Measurements from ENCODE around the gene BSX.

The BSX gene

GRCh38 chr11:122984186-122985011 is 2.8 kb upstream of the BSX start:
- no peaks in the 10 kb centered on the region for H3K36me3 ChIP-seq (ENCODE audit: control insufficient read depth in 1 of 2, insufficient read depth in 2 of 2, low read length in 2 of 2)
- H3K9ac ChIP-seq (ENCODE audit: low read depth in 1 of 2, low read length in 2 of 2) = no peak overlapping the region
- peaks cover 55 to 75% of the 10 kb centered on the region in 2 donors for H3K27me3 ChIP-seq (ENCODE audit: control insufficient read depth in 1 of 2, insufficient read depth in 2 of 2, low read length in 2 of 2)

GRCh38 chr11:122983438-122984185 is 2.0 kb upstream of the BSX start:
- peaks cover 0 to 5% of the 10 kb centered on the region in 2 donors for H3K4me1 ChIP-seq (ENCODE audit: control insufficient read depth in 1 of 2, insufficient read depth in 2 of 2, low read length in 2 of 2)
- H3K9ac ChIP-seq (ENCODE audit: low read depth in 1 of 2, low read length in 2 of 2) = no peak overlapping the region
- H3K27ac ChIP-seq (ENCODE audit: low read depth, low read length) = no peak overlapping the region
- no peaks in the 10 kb centered on the region for H3K36me3 ChIP-seq (ENCODE audit: control insufficient read depth in 1 of 2, insufficient read depth in 2 of 2, low read length in 2 of 2)
- H3K27me3 ChIP-seq (ENCODE audit: control insufficient read depth in 1 of 2, insufficient read depth in 2 of 2, low read length in 2 of 2) = peaks cover 60 to 81% of the 10 kb centered on the region in 2 donors
- H3K4me3 ChIP-seq (ENCODE audit: low read depth in 1 of 2, low read length in 2 of 2) = peak overlapping the region; percentile 55 to 64
- H3K9me3 ChIP-seq (ENCODE audit: control insufficient read depth in 1 of 2, low read length in 2 of 2) = no peaks in the 10 kb centered on the region

More at GRCh38 chr11:122984186-122985011, 2.8 kb upstream of the BSX start:
- no peak overlapping the region for H3K27ac ChIP-seq (ENCODE audit: low read depth, low read length)
- H3K4me3 ChIP-seq (ENCODE audit: low read depth in 1 of 2, low read length in 2 of 2) = peak overlapping the region; percentile 55 to 64
- H3K4me1 ChIP-seq (ENCODE audit: control insufficient read depth in 1 of 2, insufficient read depth in 2 of 2, low read length in 2 of 2) = peaks cover 0 to 5% of the 10 kb centered on the region in 2 donors
- H3K9me3 ChIP-seq (ENCODE audit: control insufficient read depth in 1 of 2, low read length in 2 of 2) = no peaks in the 10 kb centered on the region

GRCh38 chr11:122979815-122980595 is 1.6 kb downstream of the BSX start:
- Histone ChIP-seq H3K9ac (ENCODE audit: low read depth in 1 of 2, low read length in 2 of 2) (no peak overlapping the region), H3K27me3 (ENCODE audit: control insufficient read depth in 1 of 2, insufficient read depth in 2 of 2, low read length in 2 of 2) (peaks cover 84 to 96% of the 10 kb centered on the region in 2 donors), H3K4me3 (ENCODE audit: low read depth in 1 of 2, low read length in 2 of 2) (no peak overlapping the region), H3K27ac (ENCODE audit: low read depth, low read length) (no peak overlapping the region), H3K4me1 (ENCODE audit: control insufficient read depth in 1 of 2, insufficient read depth in 2 of 2, low read length in 2 of 2) (peaks cover 0 to 5% of the 10 kb centered on the region in 2 donors), H3K9me3 (ENCODE audit: control insufficient read depth in 1 of 2, low read length in 2 of 2) (no peaks in the 10 kb centered on the region), H3K36me3 (ENCODE audit: control insufficient read depth in 1 of 2, insufficient read depth in 2 of 2, low read length in 2 of 2) (no peaks in the 10 kb centered on the region)

GRCh38 chr11:122979103-122979814 is 2.4 kb downstream of the BSX start:
- peaks cover 0 to 5% of the 10 kb centered on the region in 2 donors for H3K4me1 ChIP-seq (ENCODE audit: control insufficient read depth in 1 of 2, insufficient read depth in 2 of 2, low read length in 2 of 2)
- no peaks in the 10 kb centered on the region for H3K36me3 ChIP-seq (ENCODE audit: control insufficient read depth in 1 of 2, insufficient read depth in 2 of 2, low read length in 2 of 2)
- peaks cover 83 to 94% of the 10 kb centered on the region in 2 donors for H3K27me3 ChIP-seq (ENCODE audit: control insufficient read depth in 1 of 2, insufficient read depth in 2 of 2, low read length in 2 of 2)
- H3K27ac ChIP-seq (ENCODE audit: low read depth, low read length) = no peak overlapping the region
- no peak overlapping the region for H3K4me3 ChIP-seq (ENCODE audit: low read depth in 1 of 2, low read length in 2 of 2)
- H3K9me3 ChIP-seq (ENCODE audit: control insufficient read depth in 1 of 2, low read length in 2 of 2) = no peaks in the 10 kb centered on the region
- H3K9ac ChIP-seq (ENCODE audit: low read depth in 1 of 2, low read length in 2 of 2) = no peak overlapping the region

- H3K4me3 ChIP-seq (ENCODE audit: low read depth in 1 of 2, low read length in 2 of 2) = no peak overlapping the region
- H3K9me3 ChIP-seq (ENCODE audit: control insufficient read depth in 1 of 2, low read length in 2 of 2) = no peaks in the 10 kb centered on the region
- H3K27ac ChIP-seq (ENCODE audit: low read depth, low read length) = no peak overlapping the region
- H3K36me3 ChIP-seq (ENCODE audit: control insufficient read depth in 1 of 2, insufficient read depth in 2 of 2, low read length in 2 of 2) = no peaks in the 10 kb centered on the region
- H3K4me1 ChIP-seq (ENCODE audit: control insufficient read depth in 1 of 2, insufficient read depth in 2 of 2, low read length in 2 of 2) = no peaks in the 10 kb centered on the region
- H3K27me3 ChIP-seq (ENCODE audit: control insufficient read depth in 1 of 2, insufficient read depth in 2 of 2, low read length in 2 of 2) = peaks cover 79 to 95% of the 10 kb centered on the region in 2 donors
- H3K9ac ChIP-seq (ENCODE audit: low read depth in 1 of 2, low read length in 2 of 2) = no peak overlapping the region
Observed at GRCh38 chr11:122978299-122978620, 3.4 kb downstream of the BSX start.

- no peak overlapping the region for H3K9ac ChIP-seq (ENCODE audit: low read depth in 1 of 2, low read length in 2 of 2)
- H3K4me1 ChIP-seq (ENCODE audit: control insufficient read depth in 1 of 2, insufficient read depth in 2 of 2, low read length in 2 of 2) = no peaks in the 10 kb centered on the region
- H3K27me3 ChIP-seq (ENCODE audit: control insufficient read depth in 1 of 2, insufficient read depth in 2 of 2, low read length in 2 of 2) = peaks cover 74 to 93% of the 10 kb centered on the region in 2 donors
- no peak overlapping the region for H3K4me3 ChIP-seq (ENCODE audit: low read depth in 1 of 2, low read length in 2 of 2)
- no peaks in the 10 kb centered on the region for H3K9me3 ChIP-seq (ENCODE audit: control insufficient read depth in 1 of 2, low read length in 2 of 2)
- H3K36me3 ChIP-seq (ENCODE audit: control insufficient read depth in 1 of 2, insufficient read depth in 2 of 2, low read length in 2 of 2) = no peaks in the 10 kb centered on the region
- H3K27ac ChIP-seq (ENCODE audit: low read depth, low read length) = no peak overlapping the region
Observed at GRCh38 chr11:122977470-122978298, 4.0 kb downstream of the BSX start.

- Histone ChIP-seq H3K36me3 (ENCODE audit: control insufficient read depth in 1 of 2, insufficient read depth in 2 of 2, low read length in 2 of 2) (no peaks in the 10 kb centered on the region), H3K4me1 (ENCODE audit: control insufficient read depth in 1 of 2, insufficient read depth in 2 of 2, low read length in 2 of 2) (no peaks in the 10 kb centered on the region), H3K27me3 (ENCODE audit: control insufficient read depth in 1 of 2, insufficient read depth in 2 of 2, low read length in 2 of 2) (peaks cover 68 to 85% of the 10 kb centered on the region in 2 donors), H3K4me3 (ENCODE audit: low read depth in 1 of 2, low read length in 2 of 2) (no peak overlapping the region), H3K27ac (ENCODE audit: low read depth, low read length) (no peak overlapping the region), H3K9ac (ENCODE audit: low read depth in 1 of 2, low read length in 2 of 2) (no peak overlapping the region), H3K9me3 (ENCODE audit: control insufficient read depth in 1 of 2, low read length in 2 of 2) (no peaks in the 10 kb centered on the region)
Observed at GRCh38 chr11:122976734-122977469, 4.7 kb downstream of the BSX start.

- no peaks in the 10 kb centered on the region for H3K36me3 ChIP-seq (ENCODE audit: control insufficient read depth in 1 of 2, insufficient read depth in 2 of 2, low read length in 2 of 2)
- peaks cover 63 to 78% of the 10 kb centered on the region in 2 donors for H3K27me3 ChIP-seq (ENCODE audit: control insufficient read depth in 1 of 2, insufficient read depth in 2 of 2, low read length in 2 of 2)
- no peak overlapping the region for H3K4me3 ChIP-seq (ENCODE audit: low read depth in 1 of 2, low read length in 2 of 2)
- H3K27ac ChIP-seq (ENCODE audit: low read depth, low read length) = no peak overlapping the region
- no peaks in the 10 kb centered on the region for H3K4me1 ChIP-seq (ENCODE audit: control insufficient read depth in 1 of 2, insufficient read depth in 2 of 2, low read length in 2 of 2)
- no peaks in the 10 kb centered on the region for H3K9me3 ChIP-seq (ENCODE audit: control insufficient read depth in 1 of 2, low read length in 2 of 2)
- no peak overlapping the region for H3K9ac ChIP-seq (ENCODE audit: low read depth in 1 of 2, low read length in 2 of 2)
Observed at GRCh38 chr11:122976061-122976733, 5.4 kb downstream of the BSX start.
